HFF-Myc (cell line): ENCODE measurements around the gene CNTN1.

Source experiments
- DNase-seq: peaks from one replicate; pipeline ENCODE4 v3.0.0-alpha.2; 2011; ENCODE audit warnings: low read depth; ENCODE audit errors: extremely low read depth
- H3K4me3 ChIP-seq: replicated peaks from 2 replicates; pipeline ENCODE4 v1.5.1; 2011; ENCODE audit warnings: low read depth, mild to moderate bottlenecking, control low read depth, low read length
- TF ChIP-seq, protein P1 (sequence below): IDR thresholded peaks from 2 replicates; pipeline ENCODE4 v1.5.1; 2012; ENCODE audit warnings: mild to moderate bottlenecking, low read depth, low read length, control low read depth; ENCODE audit errors: missing control alignments

Gene CNTN1

GRCh38 chr12:40770781-40771180 lies 78.5 kb downstream of the CNTN1 start:
- TF ChIP-seq, protein P1, sequence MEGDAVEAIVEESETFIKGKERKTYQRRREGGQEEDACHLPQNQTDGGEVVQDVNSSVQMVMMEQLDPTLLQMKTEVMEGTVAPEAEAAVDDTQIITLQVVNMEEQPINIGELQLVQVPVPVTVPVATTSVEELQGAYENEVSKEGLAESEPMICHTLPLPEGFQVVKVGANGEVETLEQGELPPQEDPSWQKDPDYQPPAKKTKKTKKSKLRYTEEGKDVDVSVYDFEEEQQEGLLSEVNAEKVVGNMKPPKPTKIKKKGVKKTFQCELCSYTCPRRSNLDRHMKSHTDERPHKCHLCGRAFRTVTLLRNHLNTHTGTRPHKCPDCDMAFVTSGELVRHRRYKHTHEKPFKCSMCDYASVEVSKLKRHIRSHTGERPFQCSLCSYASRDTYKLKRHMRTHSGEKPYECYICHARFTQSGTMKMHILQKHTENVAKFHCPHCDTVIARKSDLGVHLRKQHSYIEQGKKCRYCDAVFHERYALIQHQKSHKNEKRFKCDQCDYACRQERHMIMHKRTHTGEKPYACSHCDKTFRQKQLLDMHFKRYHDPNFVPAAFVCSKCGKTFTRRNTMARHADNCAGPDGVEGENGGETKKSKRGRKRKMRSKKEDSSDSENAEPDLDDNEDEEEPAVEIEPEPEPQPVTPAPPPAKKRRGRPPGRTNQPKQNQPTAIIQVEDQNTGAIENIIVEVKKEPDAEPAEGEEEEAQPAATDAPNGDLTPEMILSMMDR, result no peak
- no peak for DNase-seq
- no peak overlapping the region for H3K4me3 ChIP-seq

- no peak overlapping the region for H3K4me3 ChIP-seq
- DNase-seq, result no peak
- TF ChIP-seq, protein P1, result no peak
Measured at GRCh38 chr12:40775661-40776060, 83.4 kb downstream of the CNTN1 start.

DNA sequence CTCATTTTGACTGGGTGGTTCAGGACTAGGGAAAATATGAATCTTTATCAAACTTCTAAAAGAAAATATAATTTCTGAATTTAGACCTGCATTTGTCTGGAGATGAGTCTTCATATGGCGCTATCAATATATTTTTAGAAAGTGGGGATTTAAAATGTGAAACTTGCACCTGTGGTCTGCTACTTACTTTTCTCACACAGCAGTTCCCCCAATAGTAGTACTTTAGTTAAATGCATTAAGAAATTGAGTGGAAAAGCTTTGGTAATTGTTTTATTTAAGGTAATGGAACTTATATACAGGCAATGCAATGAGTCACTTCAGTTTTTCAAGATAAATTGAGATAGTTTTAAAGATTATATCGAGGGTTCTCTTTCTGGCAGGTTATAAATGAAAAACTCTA lies 91.9 kb downstream of the CNTN1 start:
- no peak overlapping the region for H3K4me3 ChIP-seq
- no peak for DNase-seq
- TF ChIP-seq, protein P1, result no peak

- DNase-seq, result no peak
- H3K4me3 ChIP-seq, result no peak overlapping the region
- TF ChIP-seq, protein P1, result no peak
Measured at GRCh38 chr12:40788276-40788675, 96.0 kb downstream of the CNTN1 start.

DNA sequence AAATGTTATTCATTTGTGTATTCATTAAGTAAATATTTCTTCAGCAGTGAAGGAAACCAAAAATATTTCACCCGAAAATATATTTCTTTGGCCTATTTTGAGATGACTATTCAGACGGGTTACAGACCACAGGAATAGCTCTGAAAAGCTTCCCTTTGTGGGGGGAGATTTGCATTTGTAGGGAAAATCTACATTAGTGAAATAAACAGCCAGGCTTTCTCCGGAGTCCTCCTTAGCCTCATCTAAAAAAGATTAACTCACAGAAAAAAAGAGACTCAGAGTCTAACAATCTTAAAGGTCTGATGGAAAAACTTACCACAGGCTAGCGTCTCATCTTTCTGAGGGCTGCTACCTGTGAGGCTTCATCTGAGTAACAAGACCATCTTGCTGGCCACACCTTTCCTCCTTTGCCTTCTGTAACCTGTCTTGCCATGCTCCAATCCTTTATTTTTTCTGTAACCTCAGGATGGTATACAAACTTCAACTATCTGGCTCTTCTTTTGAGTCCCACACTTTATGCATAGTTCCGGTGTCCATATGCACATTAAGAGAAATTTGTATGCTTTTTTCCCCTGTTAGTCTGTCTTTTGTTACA lies 100.7 kb downstream of the CNTN1 start:
- DNase-seq, result no peak
- TF ChIP-seq, protein P1, result no peak
- no peak overlapping the region for H3K4me3 ChIP-seq

GRCh38 chr12:40793471-40793870 lies 101.2 kb downstream of the CNTN1 start:
- H3K4me3 ChIP-seq, result no peak overlapping the region
- DNase-seq, result no peak
- TF ChIP-seq, protein P1, result no peak

- TF ChIP-seq, protein P1, result no peak
- no peak overlapping the region for H3K4me3 ChIP-seq
- no peak for DNase-seq
Measured at GRCh38 chr12:40794087-40794486, 101.8 kb downstream of the CNTN1 start.
